Activated T-cell treated with anti-CD3 and anti-CD28 coated beads, Interleukin-2, amount 50 U/mL, for 4 hours (primary cell): ENCODE data around the gene LZTS3. TPM values are rescaled to one million over a fixed set of nuclear protein-coding genes. Genes with fewer than 3 reads are reported as not detected.
A peak's percentile ranks its signal among the peaks of the same experiment; 100 is the strongest.
"Not testable (repeated sequence)": the region's sequence is repeated elsewhere in the genome, so short reads cannot be mapped to it uniquely, and the experiment has no call there.

Experiments used
- ATAC-seq, 2 donors: fragments of 200-7000 bp; cut with Tn5 transposase; one replicate each; pipeline ENCODE4 v1.10.0; 2021
- DNase-seq: peaks from one replicate; pipeline ENCODE4 v3.0.0-alpha.2; 2020
- H3K27me3 Mint-ChIP-seq: one replicate; pipeline ENCODE4 v1.8.0; 2021; ENCODE audit warnings: low read depth, mixed read lengths
- H3K36me3 Mint-ChIP-seq: one replicate; pipeline ENCODE4 v1.8.0; 2022; ENCODE audit warnings: mixed read lengths; ENCODE audit not compliant: insufficient read depth
- H3K4me1 Mint-ChIP-seq: one replicate; pipeline ENCODE4 v1.8.0; 2021; ENCODE audit warnings: low read depth, mixed read lengths
- H3K4me3 Mint-ChIP-seq: one replicate; pipeline ENCODE4 v1.8.0; 2021; ENCODE audit warnings: mild to moderate bottlenecking, moderate library complexity, mixed read lengths
- H3K9me3 Mint-ChIP-seq: one replicate; pipeline ENCODE4 v1.8.0; 2021; ENCODE audit warnings: mixed read lengths
- total RNA-seq, 3 donors: library from RNA; stranded (reverse); gene quantifications; one replicate each; pipeline ENCODE4 v1.2.1, GENCODE V29; 2021

LZTS3 gene
- 1 to 10 TPM in 1 of 3 donors, under 1 TPM in 2; 0.46 to 1.1 (median 0.61) TPM for total RNA-seq

GRCh38 chr20:3172933-3173609, at the start of gene LZTS3:
Gene LZTS3, minus strand, starts transcription at chr20:3173549. Its CDS starts 6,386 bp downstream, at chr20:3167163.
- ATAC-seq: peak; percentile 76 to 77
- Mint-ChIP-seq H3K36me3 (peaks cover 1% of the 10 kb centered on the region), H3K4me1 (peaks cover 14% of the 10 kb centered on the region), H3K4me3 (peak within 1 kb of the TSS; percentile 84), H3K27me3 (peaks cover 32% of the 10 kb centered on the region), H3K9me3 (no peaks in the 10 kb centered on the region)
- DNase-seq: peak; percentile 87

GRCh38 chr20:3221398-3222226, 48.3 kb upstream of the LZTS3 start:
- ATAC-seq (no peak), DNase-seq (no peak)
- H3K36me3 Mint-ChIP-seq: peaks cover 8% of the 10 kb centered on the region
- H3K9me3 Mint-ChIP-seq: no peaks in the 10 kb centered on the region
- no peak overlapping the region for H3K4me3 Mint-ChIP-seq
- peaks cover 10% of the 10 kb centered on the region for H3K4me1 Mint-ChIP-seq
- H3K27me3 Mint-ChIP-seq: no peaks in the 10 kb centered on the region

- Mint-ChIP-seq H3K36me3 (peaks cover 11% of the 10 kb centered on the region), H3K27me3 (no peaks in the 10 kb centered on the region), H3K9me3 (no peaks in the 10 kb centered on the region), H3K4me1 (peaks cover 8% of the 10 kb centered on the region), H3K4me3 (no peak overlapping the region)
- peak; percentile 90 to 92 for ATAC-seq
- DNase-seq: peak; percentile 68
Measured at GRCh38 chr20:3218307-3218988, 45.1 kb upstream of the LZTS3 start.

GRCh38 chr20:3215359-3215917, 42.1 kb upstream of the LZTS3 start:
- not testable (repeated sequence) for H3K4me3 Mint-ChIP-seq, H3K27me3 Mint-ChIP-seq, H3K9me3 Mint-ChIP-seq, DNase-seq, H3K36me3 Mint-ChIP-seq, ATAC-seq
- peaks cover 10% of the 10 kb centered on the region for H3K4me1 Mint-ChIP-seq

- Mint-ChIP-seq H3K4me3 (no peak overlapping the region), H3K9me3 (no peaks in the 10 kb centered on the region), H3K27me3 (no peaks in the 10 kb centered on the region), H3K4me1 (peaks cover 24% of the 10 kb centered on the region), H3K36me3 (peaks cover 10% of the 10 kb centered on the region)
- no peak for DNase-seq
- no peak for ATAC-seq
Measured at GRCh38 chr20:3213226-3213625, 39.9 kb upstream of the LZTS3 start.

GRCh38 chr20:3210346-3210745, 37.0 kb upstream of the LZTS3 start:
- Mint-ChIP-seq H3K27me3 (no peaks in the 10 kb centered on the region), H3K4me1 (peaks cover 24% of the 10 kb centered on the region), H3K9me3 (no peaks in the 10 kb centered on the region), H3K4me3 (peak overlapping the region; percentile 100), H3K36me3 (peaks cover 10% of the 10 kb centered on the region)
- no peak for DNase-seq
- no peak for ATAC-seq

DNA sequence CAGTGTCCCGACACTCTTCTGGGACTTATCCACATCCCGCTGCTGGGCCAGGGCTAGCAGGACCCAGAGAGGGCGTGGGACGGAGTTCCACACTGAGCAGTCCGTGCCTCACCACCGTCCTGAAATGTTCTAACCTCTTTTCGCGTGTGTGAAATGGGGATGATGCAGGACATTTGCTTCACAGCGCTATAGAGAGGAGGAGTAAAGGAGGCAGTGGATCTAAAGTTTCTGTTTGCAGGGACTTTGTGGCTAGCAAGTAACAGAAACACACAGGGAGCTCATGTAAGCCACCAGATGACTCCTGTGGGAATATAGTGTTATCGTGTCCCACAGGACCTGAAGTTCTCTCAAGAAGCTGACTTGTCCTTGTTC, 36.6 kb upstream of the LZTS3 start:
- Mint-ChIP-seq H3K27me3 (no peaks in the 10 kb centered on the region), H3K4me1 (peaks cover 24% of the 10 kb centered on the region), H3K9me3 (no peaks in the 10 kb centered on the region), H3K36me3 (peaks cover 10% of the 10 kb centered on the region), H3K4me3 (peak overlapping the region; percentile 100)
- peak; percentile 24 to 51 for ATAC-seq
- no peak for DNase-seq

DNA sequence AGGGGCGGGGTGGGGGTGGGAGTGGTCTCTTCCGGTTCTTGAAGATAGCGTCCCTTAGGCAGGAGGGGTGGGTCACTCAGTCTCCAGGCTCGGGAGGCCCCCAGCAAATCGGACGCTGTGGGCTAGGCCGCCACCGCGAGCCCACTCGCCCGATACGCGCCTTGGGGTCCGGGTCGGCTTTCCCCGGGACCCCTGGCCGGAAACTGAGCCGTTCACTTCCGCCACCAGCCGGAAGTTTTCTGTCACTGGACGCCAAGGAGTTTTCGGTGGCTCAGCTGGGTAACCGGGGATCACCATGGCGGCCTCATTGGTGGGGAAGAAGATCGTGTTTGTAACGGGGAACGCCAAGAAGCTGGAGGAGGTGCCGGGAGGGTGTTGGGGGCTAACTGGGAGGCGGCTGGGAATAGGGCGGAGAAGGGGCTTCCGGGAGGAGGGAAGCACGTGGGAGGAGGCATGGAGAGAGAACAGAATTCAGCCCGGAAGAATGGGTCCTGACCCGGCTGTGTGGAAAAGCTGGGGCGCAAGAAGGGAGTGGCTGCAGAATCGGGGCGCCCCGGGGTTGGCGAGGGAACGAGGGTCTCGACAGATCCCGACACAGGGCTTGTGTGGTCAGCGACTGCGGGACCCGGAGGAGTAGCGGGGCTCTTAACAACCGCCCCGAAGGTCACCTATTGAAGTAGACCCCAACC, 36.1 kb upstream of the LZTS3 start, which contains the start of gene ITPA:
TSS of gene ITPA (plus strand) at position 242 of the 689 bp plus-strand sequence. CDS start at position 296, 54 bp downstream.
- peaks cover 25% of the 10 kb centered on the region for H3K4me1 Mint-ChIP-seq
- DNase-seq (peak; percentile 48), ATAC-seq (peak; percentile 61 to 70)
- peaks cover 10% of the 10 kb centered on the region for H3K36me3 Mint-ChIP-seq
- no peaks in the 10 kb centered on the region for H3K9me3 Mint-ChIP-seq
- peak within 1 kb of the TSS; percentile 100 for H3K4me3 Mint-ChIP-seq
- H3K27me3 Mint-ChIP-seq: no peaks in the 10 kb centered on the region

GRCh38 chr20:3208786-3209256, 35.5 kb upstream of the LZTS3 start:
- H3K36me3 Mint-ChIP-seq: peaks cover 10% of the 10 kb centered on the region
- no peak for DNase-seq
- peak in 1 of 2 donors; percentile 8 for ATAC-seq
- peak overlapping the region; percentile 100 for H3K4me3 Mint-ChIP-seq
- H3K9me3 Mint-ChIP-seq: no peaks in the 10 kb centered on the region
- H3K27me3 Mint-ChIP-seq: no peaks in the 10 kb centered on the region
- H3K4me1 Mint-ChIP-seq: peaks cover 25% of the 10 kb centered on the region

GRCh38 chr20:3204124-3204794, 30.9 kb upstream of the LZTS3 start, which contains the start of gene DDRGK1:
Gene DDRGK1, minus strand, starts transcription at chr20:3204682. Its CDS starts 55 bp downstream, at chr20:3204627.
- Mint-ChIP-seq H3K27me3 (no peaks in the 10 kb centered on the region), H3K4me1 (peaks cover 15% of the 10 kb centered on the region), H3K4me3 (peak within 1 kb of the TSS; percentile 93), H3K36me3 (peaks cover 10% of the 10 kb centered on the region), H3K9me3 (no peaks in the 10 kb centered on the region)
- ATAC-seq: peak; percentile 87 to 90
- DNase-seq: peak; percentile 91

DNA sequence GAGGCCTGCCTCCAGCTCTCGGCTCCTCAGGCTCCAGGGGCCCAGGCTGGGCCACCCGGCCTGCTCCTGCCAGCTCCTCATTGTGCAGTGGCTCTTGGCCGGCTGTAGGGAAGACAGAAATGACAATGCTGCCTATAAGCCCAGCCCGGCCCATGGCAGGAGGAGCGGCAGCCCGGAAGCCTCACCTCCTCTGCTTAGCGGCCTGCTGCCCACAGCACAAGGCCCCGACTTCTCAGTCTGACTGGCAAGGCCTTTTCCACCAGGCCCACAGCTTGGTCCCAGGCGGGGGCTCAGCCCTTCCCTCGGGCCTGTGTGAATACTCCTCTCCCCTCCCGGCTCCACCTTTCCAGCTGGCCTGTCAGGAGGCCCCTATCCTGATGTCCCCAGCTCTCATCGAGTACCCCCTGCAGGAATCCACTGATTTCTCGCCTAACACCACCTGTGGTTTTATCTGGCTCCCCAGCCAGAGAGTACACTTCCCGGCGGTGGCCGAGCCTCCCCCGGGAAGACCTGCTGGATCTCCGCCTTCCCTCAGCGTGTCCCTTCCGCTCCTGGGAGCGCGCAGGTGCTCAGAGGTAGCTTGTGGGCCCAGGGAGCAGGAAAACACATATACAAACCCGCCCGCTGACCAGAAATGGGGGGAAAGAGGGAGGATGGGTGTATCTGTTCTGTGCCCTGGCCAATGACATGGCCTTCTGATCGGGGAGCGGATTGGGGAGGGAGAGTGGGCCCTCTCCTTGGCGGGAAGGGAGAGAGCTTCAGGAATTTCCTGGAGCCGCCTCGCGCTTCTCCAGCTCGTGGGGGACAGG, 30.2 kb upstream of the LZTS3 start:
- Mint-ChIP-seq H3K27me3 (no peaks in the 10 kb centered on the region), H3K36me3 (peaks cover 13% of the 10 kb centered on the region), H3K9me3 (no peaks in the 10 kb centered on the region), H3K4me1 (peaks cover 10% of the 10 kb centered on the region), H3K4me3 (peak overlapping the region; percentile 93)
- DNase-seq (peak; percentile 14), ATAC-seq (peak; percentile 39 to 47)

DNA sequence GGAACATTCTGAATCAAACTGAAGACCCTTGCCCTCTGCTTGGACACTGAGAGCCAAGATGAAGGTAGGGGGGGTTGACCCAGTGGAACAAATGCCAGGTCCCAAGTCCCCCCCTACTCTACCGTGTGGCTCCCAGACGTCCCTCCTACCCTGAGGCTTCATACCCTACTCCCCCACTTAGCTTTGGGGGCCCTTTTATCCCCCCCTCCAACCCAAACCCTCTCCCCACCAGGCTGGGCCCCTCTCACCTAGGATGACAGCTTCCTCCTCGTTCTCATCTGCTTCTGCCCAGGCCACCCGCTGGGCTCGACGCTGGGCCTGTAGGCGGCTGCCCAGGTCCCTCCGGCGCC, 29.6 kb upstream of the LZTS3 start:
- no peak for ATAC-seq
- DNase-seq: no peak

More for the DNA sequence above, 29.6 kb upstream of the LZTS3 start:
- Mint-ChIP-seq H3K36me3 (peaks cover 13% of the 10 kb centered on the region), H3K4me1 (peaks cover 9% of the 10 kb centered on the region), H3K4me3 (peak overlapping the region; percentile 93), H3K9me3 (no peaks in the 10 kb centered on the region), H3K27me3 (no peaks in the 10 kb centered on the region)
